HG02763 (cell line): ENCODE data around the gene ITPK1.

Experiments used
- ATAC-seq: cut with Tn5 transposase; IDR thresholded peaks from one replicate; pipeline ENCODE4 v1.9.1; 2021; ENCODE audit warnings: mild to moderate bottlenecking, moderate library complexity; ENCODE audit not compliant: unreplicated experiment

The ITPK1 gene

GRCh38 chr14:93045965-93046704 lies 69.6 kb downstream of the ITPK1 start:
- ATAC-seq = no peak

GRCh38 chr14:93045211-93045674 lies 70.5 kb downstream of the ITPK1 start:
- no peak for ATAC-seq

- ATAC-seq = peak; percentile 43
Measured at GRCh38 chr14:93044556-93044955, 71.2 kb downstream of the ITPK1 start.

- no peak for ATAC-seq
Measured at GRCh38 chr14:93044121-93044520, 71.6 kb downstream of the ITPK1 start.

- ATAC-seq = no peak
Measured at GRCh38 chr14:93042968-93043940, 72.5 kb downstream of the ITPK1 start.

- no peak for ATAC-seq
Measured at GRCh38 chr14:93041830-93042229, 73.9 kb downstream of the ITPK1 start.

GRCh38 chr14:93040982-93041381 lies 74.7 kb downstream of the ITPK1 start:
- no peak for ATAC-seq

- no peak for ATAC-seq
Measured at GRCh38 chr14:93040443-93040842, 75.3 kb downstream of the ITPK1 start.

- ATAC-seq = no peak
Measured at GRCh38 chr14:93039649-93040315, 75.9 kb downstream of the ITPK1 start.

GRCh38 chr14:93037351-93037750 lies 78.4 kb downstream of the ITPK1 start:
- no peak for ATAC-seq

GRCh38 chr14:93036652-93037345 lies 78.9 kb downstream of the ITPK1 start:
- ATAC-seq = no peak

- no peak for ATAC-seq
Measured at GRCh38 chr14:93035917-93036651, 79.6 kb downstream of the ITPK1 start.

- no peak for ATAC-seq
Measured at GRCh38 chr14:93035585-93035916, 80.2 kb downstream of the ITPK1 start.

- ATAC-seq = no peak
Measured at GRCh38 chr14:93034671-93034994, 81.1 kb downstream of the ITPK1 start.

GRCh38 chr14:93033983-93034670 lies 81.6 kb downstream of the ITPK1 start:
- ATAC-seq = peak; percentile 45

- no peak for ATAC-seq
Measured at GRCh38 chr14:93033084-93033982, 82.4 kb downstream of the ITPK1 start.

- no peak for ATAC-seq
Measured at GRCh38 chr14:93032421-93032936, 83.2 kb downstream of the ITPK1 start.

GRCh38 chr14:93031505-93032315 lies 84.0 kb downstream of the ITPK1 start:
- ATAC-seq = no peak
